HG02759 (cell line): ENCODE results near the gene NEIL3.
A peak's percentile ranks its signal among the peaks of the same experiment; 100 is the strongest.

Source experiments
- ATAC-seq: cut with Tn5 transposase; IDR thresholded peaks from one replicate; pipeline ENCODE4 v1.9.1; 2021; ENCODE audit warnings: mild to moderate bottlenecking, moderate library complexity; ENCODE audit not compliant: unreplicated experiment

NEIL3 gene

DNA sequence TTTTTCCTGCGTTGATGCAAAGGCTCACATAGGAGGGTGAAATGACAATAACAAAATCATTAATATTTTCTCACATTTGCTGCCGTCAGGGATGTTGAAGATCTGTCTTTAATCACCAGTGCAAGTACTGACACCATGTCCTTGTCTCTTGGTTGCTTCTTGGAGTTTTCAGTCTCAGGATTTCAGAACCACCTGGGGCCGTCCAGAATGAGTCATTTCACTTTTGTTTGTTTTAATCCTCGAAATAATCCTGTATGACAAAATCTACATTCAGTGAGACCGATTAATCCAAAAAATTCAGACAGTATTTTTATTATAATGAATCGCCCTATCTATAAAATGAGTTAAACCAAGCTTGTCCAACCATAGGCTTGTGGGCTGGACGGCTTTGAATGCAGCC, 47.2 kb downstream of the NEIL3 start:
- ATAC-seq, result no peak

DNA sequence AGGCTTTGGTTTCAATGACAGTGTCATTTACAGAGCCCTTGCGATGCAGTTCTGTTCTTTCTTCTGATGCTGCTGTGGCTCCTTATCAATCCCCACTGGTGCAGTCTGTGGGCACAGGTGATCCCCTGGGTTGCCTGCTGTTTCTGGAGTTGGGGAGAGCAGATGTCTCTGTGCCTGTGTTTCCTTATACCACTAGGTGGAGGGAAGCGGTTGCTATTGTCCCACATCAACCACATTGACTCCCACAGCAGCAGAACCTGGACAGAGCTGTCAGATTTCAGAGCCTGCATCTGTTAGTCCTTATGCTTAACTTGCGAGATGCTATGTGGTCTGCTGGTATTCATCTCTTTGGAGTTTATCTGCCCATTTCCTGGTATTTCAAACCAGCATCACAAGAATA, 57.7 kb downstream of the NEIL3 start:
- peak; percentile 52 for ATAC-seq

DNA sequence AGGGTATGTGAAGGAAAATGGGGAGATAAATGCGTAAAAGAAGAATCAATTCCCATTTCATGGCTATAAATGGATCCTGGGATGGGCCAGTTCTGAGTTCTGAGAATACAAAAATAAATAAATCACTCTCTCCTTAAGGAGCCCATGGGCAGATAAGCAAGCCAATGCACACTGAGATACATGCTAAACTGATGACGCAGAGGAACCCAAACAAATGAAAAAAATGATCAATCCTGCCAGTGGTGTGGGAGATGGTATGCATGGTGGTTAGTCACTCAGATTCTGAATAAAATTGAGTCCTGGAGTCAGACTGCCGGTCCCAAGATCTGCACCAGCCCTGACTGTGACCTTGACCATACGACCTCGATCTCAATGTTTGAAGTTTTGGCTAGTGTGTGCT, 59.7 kb downstream of the NEIL3 start:
- ATAC-seq, result no peak

DNA sequence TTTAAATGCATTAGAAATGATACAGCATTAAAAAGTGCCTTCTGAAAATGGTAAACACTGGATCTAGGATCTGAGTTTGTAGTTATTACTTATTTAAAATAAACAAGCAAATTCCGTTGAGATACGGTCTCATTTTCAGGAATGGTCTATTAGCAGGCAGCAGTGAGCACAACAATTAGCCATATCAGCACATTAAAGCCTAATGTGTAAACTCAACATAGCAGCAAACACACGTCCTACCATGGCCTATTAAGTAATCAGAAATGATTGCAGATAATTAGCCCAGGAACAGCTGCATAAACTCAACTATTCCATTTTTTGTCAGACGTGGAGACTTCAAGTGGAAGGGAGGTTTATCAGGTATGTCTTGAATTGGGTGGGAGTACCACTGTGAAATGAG, 61.8 kb downstream of the NEIL3 start:
- no peak for ATAC-seq

DNA sequence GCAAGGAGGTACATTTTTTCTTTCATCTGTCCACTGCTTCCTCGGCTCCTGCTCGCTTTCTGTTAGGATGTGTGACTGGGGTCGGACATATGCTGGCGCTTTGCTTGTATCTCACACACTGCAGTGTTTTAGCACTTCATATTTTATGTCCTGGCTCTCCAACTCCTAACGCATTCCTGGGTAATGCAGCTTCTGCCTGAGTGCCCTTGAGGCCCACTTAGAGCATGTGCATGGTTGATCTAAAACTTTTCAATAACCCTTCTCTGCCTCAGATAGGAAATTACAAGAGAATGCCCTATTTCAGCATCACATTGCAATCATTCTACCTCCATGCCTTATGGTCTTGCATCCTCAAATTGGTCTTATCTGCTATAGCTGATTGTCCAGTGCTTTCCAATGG, 65.3 kb downstream of the NEIL3 start:
- no peak for ATAC-seq

GRCh38 chr4:177375372-177375771, 65.7 kb downstream of the NEIL3 start:
- no peak for ATAC-seq

- no peak for ATAC-seq
These were observed 66.3 kb downstream of the NEIL3 start for GRCh38 chr4:177376024-177376423.

- no peak for ATAC-seq
These were observed 71.1 kb downstream of the NEIL3 start for GRCh38 chr4:177380730-177381287.

DNA sequence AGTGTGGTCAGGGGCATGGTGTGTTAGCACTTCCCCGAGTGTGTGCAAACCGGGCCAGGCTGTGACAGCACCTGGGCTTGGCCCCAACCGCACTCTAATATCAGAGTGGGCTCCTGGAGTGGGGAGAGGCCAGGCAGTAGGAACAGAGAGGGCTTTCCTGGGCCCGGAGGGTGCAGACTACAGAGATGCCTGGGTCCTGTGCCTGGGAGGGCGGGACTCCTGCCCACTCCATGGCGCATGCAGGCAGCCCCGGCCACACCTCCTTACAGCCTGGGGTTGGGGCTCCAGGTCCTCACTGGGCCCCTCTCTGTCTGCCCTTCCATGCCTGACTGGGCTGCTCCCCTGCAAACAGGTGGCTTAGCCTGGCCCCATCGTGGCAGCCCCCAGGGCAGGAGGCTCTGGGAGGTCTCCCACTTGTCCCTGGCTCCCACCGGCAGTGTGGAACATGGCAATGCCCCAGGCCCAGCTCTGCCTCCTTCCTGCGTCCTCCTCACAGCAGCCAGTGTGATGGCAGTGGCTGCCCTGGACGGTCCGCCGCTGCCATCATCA, 72.2 kb downstream of the NEIL3 start:
- no peak for ATAC-seq

DNA sequence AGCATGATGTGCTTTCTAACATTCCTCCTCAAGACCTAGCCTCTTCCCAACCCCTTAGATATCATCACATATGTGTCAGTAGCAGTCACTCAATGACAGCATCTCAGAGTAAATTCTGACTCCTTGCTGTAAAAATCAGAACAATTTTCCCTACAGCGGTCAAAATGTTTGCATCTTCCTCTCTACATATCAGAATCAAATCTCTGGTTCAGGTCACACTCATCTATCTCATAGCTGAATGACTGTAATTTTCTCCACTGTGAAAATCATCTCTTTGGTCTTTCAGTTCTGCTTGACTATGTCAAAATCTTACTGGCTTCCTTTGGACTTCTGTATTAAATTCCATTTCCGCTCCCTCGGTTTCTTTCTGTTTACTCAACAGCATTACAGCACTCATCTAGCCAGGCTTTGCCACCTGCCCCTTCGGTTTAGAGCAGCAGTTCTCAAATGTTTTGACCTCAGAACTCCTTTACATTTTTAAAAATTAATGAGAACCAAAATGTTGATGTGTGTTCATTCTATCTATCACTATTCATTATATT, 75.3 kb downstream of the NEIL3 start:
- no peak for ATAC-seq

DNA sequence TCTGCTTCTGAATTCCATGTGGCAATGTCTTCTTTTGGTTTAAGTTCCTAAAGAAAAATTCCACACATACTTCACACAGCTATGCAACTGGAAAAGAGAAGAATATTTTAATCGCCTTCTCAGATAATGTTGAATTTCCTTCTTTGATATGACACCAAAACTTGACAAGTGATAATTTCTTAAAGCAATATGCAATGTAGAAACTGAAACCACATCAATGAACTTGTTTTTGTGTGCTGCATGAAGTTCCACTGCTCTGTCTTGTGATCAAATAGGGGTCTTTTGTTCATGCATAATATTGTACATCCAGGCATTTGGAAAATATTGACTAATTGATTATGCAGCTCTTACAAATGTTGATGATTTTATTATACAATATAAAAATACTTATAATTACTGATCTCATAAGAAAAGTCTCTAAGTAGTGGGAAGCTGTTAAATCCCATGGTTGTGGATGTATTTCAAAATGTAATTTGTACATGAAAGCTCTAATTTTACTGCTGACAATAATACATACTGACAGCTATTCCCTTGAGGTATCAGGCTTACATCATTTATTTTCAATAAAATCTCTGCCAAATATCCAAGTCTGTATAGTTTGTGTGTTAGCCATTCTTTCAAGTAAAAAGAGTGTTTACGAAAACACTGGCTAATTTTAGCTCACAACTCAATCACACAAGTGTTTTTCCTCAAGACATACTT, 76.1 kb downstream of the NEIL3 start:
- ATAC-seq, result no peak

- no peak for ATAC-seq
These were observed 76.7 kb downstream of the NEIL3 start for GRCh38 chr4:177386278-177386815.

DNA sequence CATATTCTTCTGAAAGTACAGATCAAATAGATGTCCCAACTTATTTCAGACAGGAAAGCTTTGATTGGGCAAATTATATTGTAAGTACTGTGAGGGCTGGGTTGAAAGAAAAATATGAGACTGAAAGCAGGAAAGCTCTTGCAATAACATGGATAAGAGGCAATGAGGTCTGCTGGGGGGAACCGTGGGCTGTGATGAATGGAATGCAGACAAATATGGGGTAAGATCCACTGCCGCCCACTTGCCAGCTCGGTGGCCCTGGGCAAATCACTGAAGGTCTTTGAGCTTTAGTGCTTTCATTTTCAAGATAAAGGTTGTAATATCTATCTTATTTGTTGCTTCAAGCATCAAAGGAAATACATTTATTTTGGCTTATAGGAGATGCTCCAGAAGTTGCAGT, 81.6 kb downstream of the NEIL3 start:
- ATAC-seq, result no peak

DNA sequence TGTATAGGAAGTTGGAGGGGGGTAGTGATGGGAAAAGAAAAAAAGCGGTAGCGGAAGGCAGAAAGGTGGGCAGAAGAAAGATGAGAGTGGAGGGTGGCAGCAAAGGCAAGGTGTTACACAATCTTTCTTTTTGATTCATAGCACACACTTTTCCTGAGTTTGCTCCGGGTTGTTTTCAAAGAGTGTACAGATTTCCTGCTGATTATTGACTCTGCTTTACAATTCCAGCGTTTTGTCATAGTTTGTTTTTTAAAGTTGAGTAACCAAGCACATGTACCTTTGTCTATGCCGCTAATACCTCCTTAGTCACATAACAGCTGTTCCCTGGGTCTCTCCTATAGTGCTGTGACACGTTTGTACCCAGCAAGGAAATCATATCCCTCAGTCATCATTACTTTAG, 82.3 kb downstream of the NEIL3 start:
- ATAC-seq, result no peak

DNA sequence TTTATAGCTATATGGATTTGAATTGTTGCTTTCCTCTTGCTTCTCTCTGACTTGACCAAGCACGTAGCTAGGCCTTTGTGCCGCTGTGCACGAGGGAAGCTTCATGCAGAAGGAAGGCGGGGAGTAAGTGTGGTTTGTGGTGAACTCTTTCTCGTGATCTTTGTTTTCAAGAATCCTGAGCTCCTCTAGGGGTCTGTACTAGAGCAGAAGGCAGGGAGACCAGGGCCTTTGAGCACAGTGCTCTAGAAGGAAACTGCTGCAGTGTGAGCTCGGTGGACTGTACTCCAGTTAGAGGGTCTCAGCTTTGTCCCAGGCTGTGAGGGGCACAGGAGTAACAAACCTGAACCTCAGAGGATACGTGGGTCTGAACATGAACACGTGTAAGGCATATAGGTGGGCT, 83.6 kb downstream of the NEIL3 start:
- peak; percentile 42 for ATAC-seq

DNA sequence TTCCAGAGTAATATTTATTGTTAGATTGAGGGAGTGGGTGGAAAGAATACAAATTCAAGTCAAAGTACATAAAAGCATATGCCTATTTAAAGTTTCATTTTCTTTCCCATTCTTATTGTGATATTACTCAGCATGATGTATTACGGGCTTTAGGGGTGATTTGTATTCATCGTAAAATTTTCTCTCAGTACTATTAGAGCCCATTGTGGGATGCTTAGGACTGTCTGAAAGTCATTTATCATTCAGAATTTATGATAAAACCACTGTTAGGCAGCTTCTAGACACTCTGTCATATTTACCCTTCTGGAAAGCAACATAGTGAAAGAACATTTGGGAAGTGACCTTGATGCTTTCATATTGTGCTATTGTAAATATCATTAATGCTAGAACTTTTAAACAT, 86.7 kb downstream of the NEIL3 start:
- no peak for ATAC-seq

GRCh38 chr4:177400030-177400429, 90.4 kb downstream of the NEIL3 start:
- no peak for ATAC-seq

DNA sequence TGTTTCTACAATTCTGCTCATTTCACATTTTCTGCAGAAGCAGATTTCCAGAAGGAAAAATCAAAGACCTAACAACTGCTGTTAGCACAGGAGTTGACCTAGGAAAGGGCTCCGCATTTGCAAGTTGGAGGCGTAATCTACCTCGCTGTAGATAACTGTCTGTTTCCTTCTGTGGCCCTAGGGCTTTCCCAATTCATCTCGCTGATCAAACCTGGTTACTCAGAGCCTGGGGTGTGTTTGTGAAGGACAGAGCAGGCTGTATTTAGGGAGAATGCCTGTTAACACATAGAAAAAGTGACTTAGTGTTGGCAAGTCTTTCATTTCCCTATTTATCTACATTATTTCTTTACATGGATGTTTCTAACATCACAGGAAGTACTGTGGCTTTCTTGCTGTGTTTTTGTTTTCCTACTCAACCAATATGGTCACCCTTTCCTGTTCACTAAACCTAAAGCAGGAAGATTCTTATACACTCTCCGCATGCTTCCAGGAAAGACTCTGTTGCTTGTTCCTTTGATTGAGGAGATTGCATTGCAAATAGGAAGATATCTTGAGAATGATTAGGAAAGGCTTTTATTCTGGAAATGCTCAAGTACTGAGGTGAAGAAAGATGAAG, 92.1 kb downstream of the NEIL3 start:
- no peak for ATAC-seq

GRCh38 chr4:177403746-177404145, 94.1 kb downstream of the NEIL3 start:
- ATAC-seq, result no peak

DNA sequence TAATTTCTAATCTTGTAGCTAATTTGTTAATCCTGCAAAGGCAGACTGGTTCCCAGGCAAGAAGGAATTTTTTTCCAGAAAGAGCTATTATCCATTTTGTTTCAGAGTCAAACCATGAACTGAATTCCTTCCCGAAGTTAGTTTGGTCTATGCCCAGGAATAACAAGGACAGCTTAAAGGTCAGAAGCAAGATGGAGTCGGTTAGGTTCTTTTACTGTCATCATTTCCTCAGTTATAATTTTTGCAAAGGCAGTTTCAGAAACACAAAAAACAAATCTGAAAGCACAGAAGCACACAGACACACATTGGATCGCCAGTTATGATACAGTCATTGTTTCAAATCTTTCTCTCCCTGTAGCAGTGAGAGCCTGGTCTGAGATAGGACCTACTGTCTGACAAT, 94.7 kb downstream of the NEIL3 start:
- ATAC-seq, result no peak

- no peak for ATAC-seq
These were observed 95.3 kb downstream of the NEIL3 start for GRCh38 chr4:177404986-177405385.

- ATAC-seq, result no peak
These were observed 95.8 kb downstream of the NEIL3 start for GRCh38 chr4:177405508-177405907.
